ELR (cell line): ENCODE measurements around the gene RUNX3.
A peak's percentile ranks its signal among the peaks of the same experiment; 100 is the strongest.

ENCODE experiments used
- DNase-seq: peaks from one replicate; pipeline ENCODE4 v3.0.0-alpha.2; 2015; ENCODE audit warnings: low read depth

RUNX3 gene

DNA sequence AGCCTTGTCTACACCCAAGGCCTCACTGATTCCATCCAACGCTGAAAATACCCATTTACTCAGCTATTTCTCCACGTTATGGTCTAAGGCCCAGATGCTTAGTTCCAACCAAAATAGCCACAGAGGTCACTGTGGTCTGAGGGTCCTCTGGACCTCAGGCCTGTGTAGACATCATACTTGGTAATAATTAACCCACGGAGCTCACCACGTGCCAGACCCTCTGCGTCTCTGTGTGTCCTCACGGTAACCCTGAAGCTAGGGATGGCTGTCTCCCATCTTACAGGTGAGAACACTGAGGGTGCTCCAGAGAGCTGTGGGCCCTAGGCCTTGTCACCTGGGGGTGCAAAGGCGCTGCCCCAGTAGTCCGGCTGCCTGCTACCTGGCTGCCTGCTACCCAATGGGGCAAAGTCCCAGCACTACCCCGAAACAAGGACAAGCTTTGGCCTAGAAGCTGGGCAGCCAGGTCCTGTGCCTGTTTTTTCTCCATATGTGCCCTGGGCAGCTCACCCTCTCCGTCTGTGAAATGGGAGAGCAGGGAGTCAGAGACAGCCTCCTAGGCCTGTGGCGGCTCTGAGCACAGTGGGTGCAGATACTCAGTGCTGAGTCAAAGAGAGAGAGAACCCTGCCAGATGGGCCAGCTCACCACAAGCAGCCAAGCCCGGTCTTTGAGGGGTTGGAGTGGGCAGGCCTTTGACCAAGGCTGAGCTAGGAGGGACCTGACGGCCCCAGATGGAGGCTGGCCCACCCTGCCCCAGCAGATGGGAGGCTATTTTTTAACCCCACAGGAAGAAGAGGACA, 17.0 kb upstream of the RUNX3 start:
- peak; percentile 81 for DNase-seq

DNA sequence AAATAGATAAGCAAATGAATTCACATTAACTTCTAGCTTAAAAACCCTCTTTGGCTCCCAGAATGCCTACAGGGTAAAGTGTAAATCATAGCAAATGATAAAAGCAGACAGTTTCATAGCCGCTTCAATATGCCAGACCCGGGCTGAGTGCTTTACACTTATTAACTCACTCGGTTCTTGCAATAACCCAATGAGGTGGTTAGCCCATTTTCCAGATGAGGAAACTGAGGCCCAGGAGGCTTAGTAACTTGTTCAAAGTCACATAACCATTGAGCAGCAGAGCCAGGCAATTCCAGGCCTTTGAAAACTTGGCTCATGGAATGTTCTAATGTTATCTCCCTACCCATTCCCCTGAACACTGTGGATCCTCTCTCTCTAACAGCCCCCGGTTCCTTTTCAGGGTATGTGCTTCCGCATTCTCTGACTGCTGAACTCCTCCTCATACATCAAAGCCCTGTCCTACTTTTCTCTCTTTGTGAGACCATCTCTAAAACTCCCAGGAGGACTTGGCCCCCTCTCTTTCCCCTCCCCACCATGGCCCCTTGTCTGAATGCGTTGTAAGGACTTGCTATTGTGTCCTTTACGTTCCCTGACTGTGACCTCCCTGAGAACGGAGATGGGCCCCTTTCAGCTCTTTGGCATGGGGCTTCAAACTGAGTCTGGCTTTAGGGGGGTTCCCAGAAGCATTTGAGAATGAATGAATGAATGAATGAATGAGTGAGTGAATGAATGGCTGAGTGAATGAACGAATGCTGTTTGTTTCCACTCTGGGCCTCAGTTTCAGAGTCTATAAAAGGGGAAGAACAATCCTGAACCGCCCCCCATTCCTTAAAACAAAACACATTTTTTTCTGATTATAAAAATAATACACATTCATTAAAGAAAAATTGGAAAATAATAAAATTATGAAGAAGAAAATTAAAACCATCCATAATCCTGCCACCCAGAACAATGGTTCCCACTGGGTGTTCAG, 15.6 kb upstream of the RUNX3 start:
- DNase-seq, result no peak

DNA sequence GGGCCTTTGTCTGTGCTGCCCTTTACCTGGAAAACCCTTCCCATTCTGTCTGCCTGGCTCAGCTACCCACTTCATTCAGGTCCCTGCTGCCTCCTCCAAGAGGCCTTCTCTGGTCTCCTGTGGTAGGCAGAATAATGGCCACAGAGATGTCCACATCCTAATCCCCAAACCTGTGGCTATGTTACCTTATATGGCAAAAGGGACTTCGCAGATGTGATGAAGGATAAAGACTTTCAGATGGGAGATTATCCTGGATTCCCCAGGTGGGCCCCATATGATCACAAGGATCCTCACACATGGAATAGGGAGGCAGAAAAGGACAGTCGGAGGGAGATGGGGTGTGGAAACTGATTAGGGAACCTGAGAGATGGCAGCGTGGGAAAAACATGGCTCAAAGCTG, 14.2 kb upstream of the RUNX3 start:
- no peak for DNase-seq

DNA sequence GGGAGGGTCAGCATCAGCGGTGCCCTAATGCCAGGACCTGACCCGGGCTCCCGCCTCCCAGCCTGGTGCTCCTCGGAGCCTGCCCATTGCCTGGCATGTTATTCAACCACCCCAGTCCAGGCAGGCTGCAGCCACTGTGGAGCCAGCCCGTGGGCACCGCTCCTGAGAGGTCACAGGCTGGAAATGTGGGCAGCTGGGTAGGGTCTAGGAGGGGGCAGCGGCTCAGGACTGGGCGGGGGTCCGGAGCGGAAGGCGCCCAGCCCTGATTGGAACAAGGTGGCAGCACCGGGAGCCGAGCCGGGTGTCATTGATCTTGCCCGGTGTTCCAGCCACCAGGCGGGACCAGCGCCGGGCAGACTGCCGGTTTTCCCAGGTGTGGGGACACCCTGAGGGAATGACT, 12.7 kb upstream of the RUNX3 start:
- DNase-seq, result no peak

DNA sequence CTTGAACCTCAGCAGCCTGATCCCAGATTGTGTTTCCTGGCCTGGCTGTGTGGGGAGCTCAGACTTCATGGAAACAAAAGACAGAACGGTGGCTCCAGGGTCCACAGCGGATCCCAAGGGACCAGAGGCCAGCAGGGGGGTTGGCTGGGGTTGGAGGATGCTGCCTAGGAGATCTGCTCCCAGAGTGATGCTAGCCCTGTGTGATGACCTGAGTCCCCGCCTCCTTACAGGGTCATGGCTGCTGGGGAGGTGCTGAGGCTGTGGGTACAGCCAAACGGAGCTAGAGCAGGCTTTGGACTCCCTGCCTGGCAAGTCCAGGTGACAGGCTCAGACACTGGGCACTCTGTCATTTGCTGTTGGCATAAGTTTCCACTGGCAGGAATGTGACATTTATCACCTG, 11.5 kb upstream of the RUNX3 start:
- DNase-seq, result no peak

DNA sequence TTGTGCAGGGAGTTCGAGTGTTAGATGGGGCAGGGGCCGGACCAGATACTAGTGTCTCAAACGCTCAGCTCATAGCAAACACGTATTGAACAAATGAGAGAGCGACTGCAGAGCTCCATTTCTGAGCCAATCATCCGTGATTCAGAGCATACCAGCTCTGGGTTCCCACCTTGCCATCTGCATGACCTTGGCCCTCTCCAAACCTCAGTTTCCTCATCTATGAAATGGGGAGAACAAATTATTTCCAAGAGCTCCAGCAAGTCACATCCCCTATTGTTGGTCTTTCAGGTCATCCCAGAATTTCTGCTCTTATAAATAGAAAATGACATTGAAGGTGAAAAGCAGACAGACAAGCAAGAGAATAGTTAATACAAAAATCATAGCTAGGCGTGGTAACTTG, 10.2 kb upstream of the RUNX3 start:
- DNase-seq, result no peak

DNA sequence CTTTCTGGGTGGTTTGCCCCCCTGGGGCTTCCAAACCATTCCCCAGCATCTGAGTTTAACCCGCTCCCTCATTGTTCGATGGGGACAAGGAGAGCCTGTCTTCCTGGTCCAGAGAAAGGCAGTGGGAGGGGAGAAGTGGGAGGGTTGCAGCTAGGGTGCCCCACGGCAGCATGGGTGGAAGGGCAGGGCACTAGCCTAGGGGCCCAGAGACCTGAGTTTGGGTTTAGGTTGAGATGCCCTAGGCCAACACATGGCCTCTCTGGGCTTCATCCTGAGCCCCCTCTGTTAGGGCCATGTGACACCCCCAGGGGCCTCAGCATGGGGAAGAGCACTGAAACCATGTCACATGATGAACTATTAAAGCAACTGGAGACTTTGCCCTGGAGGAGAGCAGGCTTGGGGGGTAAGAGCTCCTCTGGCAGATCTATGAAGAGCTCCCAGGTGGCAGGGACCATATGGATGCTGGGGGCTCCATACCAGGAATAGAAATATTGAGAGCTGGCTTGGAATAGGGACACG, 9.7 kb upstream of the RUNX3 start:
- DNase-seq, result no peak

DNA sequence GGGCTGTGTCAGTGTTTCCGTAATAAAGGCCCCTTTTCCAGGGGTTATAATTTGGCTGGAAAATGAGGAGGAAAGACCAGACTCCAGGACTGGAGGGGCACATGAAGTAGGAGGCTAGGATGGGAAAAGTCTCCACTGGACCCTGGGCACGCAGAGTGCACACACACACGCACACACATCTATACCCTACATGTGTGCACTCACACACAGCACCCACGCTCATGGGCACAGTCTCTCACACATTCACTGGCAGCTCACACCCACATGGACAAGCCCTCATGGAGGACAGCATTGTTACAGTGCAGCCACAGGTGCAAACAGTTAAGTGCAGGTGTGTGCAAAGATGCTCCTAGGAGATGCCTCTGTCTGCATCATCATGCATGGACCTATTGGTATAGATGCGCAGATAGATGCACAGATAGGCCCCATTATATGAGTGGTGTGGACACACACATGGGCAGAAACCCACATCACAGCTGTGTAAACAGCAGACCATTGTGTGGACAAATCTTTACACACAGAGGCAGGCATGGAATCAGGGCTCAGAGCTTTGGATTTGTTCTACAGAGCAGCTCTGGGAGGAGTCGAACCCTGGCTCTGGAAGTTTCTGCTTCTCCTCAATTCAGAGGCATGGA, 9.1 kb upstream of the RUNX3 start:
- DNase-seq, result no peak

DNA sequence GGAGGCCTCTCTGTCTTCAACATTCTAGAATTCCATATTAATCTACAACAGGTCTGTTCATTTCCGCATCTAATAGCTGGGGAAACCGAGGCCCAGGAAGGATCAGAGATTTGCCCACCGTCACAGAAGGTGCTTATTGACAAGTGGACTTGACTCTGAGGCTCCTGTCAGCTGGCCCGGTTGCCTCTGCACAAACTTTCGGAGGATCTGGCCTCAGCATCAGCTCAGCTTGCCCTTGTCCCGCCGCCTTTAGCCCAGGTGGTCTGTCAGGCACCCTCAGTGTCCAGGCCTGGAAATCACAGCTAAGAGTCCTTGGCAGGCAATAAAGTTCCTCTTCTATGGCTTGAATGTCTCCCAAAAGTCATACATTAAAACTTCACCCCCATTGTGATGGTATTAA, 8.2 kb upstream of the RUNX3 start:
- no peak for DNase-seq

DNA sequence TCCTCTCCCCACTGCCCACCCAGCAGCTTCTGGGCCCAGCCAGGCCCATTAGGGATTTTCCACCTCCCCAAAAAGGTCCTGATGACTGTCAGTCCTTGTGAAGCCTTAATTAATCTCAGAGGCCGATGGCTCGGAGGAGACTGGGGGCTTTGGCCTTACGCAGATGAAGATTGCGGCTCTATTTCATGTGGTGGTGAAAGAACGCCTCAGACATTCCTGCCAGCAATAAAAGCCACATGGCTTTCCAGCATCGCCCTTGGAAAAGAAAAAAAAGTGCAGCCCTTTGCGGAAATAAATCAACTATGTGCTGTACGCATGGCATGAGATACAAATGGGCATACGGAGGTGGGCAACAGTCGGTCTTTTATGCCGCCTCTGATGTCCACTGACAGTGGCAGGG, 6.6 kb upstream of the RUNX3 start:
- DNase-seq, result no peak

DNA sequence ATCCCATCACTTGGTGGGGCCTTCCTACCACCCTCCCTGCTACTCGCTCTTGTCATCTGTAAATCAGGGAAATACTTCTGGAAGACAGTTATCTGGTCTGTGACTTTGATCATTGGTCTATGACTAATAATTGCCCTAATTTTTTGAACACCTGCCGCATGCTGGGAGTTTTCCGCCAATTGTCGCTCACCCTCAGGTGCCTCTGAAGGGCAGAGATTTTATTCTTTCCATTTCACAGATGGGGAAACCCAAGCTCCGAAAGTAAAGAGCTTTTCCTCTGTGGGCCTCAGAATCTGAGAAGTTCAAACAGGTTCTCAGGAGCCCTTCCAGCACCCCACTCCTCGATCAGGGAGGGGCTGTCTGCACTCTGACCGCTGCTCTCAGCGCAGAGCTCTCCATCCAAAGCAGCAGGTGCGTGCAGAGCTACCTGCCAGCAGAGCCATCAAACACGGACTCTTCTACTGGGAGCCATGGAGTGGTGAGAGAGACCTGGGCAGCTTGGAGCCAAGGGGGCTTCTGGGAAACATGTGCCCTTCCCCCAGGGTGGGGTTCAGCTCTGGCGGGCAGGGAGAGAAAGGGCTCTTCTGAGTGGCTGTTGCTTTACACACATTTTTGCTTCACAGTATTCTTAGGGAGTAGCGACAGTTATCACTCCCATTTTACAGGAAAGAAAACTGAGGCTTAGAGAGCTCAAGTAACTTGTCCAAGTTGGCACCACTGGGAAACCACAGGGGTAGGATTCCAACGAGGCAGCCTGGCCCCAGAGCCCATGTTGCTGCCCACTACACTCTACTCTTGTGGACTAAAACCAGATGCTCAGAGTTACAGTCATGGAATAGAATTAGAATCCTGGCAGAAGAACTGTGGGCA, 5.8 kb upstream of the RUNX3 start:
- no peak for DNase-seq

DNA sequence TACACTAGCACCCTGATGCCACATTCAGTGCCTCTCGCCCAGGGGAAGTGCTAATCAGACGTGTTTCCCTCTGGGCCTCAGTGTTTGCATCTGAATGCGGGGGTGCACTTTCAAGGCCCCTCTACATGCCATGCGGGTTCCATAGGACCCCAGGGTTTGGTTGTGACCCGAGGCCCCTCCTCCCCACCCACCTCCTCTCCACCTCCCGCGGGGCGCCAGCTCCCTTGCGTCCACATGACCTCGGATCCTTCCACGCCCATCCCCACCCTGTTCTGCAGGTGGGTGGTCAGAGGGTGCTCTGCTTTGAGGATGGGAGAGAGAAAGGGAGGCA, 5.1 kb upstream of the RUNX3 start:
- no peak for DNase-seq

DNA sequence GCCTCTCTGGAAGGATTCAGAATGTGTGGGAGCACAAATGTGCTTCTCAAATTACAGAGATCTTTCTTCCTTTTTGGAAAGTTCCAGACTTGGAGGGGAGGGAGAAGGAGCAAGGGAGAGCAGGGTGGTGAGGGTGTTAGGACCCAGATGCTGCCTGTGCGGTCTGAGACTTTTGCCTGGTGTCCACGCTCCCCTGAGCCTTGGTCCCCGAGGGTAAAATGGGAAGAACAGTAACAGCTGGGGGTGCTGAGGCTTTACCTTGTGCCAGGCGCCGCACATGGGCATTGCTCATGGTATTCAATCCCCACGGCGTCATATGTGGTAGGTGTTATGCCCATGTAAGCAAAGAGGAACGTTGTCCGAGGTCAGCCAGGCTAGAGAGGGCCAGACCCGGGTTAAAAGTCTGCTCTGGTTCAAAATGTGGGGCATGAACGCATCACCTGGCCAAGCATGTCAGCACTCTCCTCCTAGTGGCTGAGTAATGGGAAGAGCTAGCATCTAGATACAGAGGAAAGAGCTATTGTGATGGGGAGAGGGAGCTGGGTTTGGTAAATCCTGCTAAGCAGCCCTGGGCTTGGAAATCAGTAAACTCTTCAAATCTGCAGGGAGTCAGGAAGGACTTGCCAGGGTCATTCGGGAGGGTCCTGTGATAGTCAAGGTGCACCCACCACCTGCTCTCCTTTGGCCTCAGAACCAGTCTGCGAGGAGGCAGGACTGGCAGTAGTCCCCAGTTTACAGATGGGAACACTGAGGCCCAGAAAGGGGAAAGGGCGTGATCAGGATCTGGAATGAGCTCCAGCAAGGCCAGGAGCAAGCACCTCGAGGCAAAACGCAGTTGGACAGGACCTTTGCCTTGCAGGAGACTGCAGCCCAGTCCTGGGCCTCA, 4.5 kb upstream of the RUNX3 start:
- no peak for DNase-seq

DNA sequence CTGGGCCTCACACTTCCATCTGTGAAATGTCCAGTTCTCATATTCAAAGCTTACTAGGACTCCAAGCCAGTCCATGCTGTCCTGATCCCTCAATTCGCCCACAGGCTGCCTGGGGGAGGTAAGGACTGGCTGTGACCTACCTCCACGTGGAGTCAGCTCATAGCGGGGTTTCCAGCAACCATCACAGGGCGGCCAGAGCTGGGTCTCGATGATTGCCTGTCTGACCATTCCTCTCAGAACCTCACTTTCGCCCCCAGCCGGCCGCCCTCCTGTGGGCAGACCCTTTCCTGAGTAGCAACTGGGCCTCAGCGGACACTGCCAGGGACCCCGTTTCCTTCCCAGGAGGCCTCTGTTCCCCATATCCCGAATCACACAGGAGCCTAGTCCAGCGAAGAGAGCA, 3.4 kb upstream of the RUNX3 start:
- DNase-seq, result no peak

DNA sequence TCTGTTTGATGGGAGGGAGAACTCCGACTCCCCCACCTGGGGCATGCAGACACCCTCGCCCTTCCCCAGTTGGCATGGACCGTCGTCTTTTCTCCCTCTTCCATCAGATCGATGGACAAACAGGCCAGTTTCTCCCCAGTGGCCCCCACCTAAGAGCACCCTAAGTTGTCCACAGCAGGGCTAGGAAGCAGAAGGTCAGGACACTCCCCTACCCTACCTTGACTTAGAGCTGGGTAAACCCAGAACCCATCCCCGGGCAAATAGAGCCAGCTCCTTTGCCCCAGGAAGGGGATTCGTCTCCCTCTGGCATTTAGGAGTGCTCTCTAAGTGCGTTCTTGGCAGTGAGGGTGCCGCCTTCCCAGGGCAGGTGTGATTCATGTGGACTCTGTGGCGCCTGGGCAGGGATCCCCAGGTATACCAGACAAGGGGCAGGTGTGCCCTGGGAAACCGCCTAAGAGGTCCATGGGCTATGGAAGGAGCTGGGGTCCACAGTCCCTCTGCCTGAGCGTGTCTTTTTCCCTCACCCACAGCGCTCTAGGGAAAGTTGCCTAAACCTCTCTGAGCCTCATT, 2.7 kb upstream of the RUNX3 start:
- no peak for DNase-seq

DNA sequence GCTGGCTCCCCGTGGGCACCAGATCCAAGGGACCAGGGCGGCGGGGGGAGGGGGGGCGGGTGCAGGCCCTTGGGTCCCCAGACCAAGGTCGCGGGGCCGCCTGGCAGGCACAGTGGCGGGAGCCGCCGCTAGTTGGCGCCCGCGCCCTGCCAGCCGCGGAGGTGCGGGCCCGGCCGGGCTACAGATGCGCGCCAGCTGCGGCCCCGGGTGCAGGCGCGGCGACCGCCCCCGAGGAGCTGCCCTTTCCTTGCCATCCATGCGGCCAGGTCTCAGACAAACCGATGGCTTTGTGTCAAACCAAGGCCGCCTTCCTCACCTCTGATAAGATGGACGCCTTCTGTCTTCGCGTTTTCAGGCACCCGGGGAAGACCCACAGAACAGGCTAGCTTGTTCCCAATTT, 2.2 kb upstream of the RUNX3 start:
- DNase-seq, result no peak

DNA sequence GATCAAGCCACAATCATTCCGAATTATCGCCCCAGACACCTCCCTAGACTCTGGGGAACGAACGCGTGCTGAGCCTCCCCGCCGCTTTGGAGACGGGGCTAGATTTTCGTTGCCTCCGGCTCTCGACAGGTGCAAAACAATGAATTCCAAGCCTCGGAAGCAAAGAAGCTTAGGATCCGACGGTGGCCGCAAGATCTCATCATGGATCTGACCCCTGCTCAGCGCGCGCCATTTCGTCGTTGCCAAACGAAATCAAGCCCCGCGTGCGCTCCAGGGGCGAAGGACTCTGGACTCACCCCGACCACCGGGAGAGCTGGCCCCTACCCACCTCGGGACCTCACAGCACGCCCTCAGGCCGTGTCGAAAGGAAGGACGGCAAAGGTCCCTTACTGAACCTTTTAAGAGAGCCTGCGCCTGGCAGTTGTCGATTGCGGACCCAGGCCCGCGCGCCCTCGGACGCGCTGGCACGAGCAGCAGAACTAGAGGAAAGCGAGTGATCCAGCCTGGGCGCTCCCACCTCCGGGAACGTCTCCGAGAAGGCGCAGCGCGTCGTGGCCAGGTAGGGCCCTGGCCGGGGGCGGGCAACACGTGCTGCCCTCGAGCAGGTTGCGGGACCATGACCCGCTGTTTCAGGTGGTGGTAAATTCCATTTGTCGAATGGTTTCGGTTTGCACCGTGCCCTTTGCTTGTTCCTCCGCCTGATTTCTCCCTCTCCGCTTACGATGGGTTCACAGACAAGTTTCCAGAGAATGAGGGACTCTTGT, 1.6 kb upstream of the RUNX3 start:
- no peak for DNase-seq

DNA sequence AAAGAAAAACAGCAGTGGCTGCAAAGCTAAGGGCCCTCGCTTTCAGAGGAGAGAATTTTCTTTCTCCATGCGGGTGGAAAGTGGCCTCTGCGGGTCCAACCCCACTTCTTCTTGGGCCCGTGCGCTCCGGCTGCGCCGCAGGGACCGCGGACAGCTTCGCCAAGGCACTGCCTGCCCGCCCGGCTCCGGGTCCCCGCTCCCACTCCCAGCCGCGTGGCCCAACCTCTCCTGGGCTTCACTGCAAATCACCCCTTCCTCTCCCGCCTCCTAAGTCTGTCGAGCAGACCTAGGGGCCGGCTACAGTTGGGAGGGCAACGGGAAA, 1.0 kb upstream of the RUNX3 start:
- no peak for DNase-seq

DNA sequence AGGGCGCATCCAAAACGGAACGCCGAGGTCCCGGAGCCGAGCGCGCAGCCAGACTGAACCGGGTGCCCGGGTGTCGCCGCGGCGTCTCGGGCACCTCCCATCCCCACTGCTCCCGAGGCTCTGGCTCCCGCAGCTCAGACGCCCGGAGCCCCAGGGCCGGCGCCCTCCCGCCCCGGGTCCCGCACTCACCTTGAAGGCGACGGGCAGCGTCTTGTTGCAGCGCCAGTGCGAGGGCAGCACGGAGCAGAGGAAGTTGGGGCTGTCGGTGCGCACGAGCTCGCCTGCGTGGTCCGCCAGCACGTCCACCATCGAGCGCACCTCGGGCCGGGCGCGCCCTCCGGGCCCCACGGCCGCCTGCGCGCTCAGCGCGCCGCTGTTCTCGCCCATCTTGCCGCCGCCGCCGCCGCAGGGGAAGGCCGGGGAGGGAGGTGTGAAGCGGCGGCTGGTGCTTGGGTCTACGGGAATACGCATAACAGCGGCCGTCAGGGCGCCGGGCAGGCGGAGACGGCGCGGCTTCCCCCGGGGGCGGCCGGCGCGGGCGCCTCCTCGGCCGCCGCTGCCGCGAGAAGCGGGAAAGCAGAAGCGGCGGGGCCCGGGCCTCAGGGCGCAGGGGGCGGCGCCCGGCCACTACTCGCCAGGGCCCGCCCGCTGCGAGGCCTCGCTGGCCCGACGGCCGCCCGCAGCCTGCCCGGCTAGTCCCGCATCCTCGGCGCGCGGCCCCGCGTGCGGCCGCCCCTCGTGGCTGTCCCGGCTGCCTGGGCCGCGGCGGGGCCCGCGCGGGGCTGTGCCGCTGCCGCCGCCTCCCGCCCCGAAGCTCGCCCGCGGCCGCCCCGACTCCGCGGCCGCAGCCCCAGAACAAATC, 447 bp downstream of the RUNX3 start:
- peak; percentile 27 for DNase-seq
